Lower leg skin (tissue), 4 donors: ENCODE data around the gene AQP2. TPM values are rescaled to one million over a fixed set of nuclear protein-coding genes. Genes with fewer than 3 reads are reported as not detected.

Experiments used
- DNase-seq, 2 donors: peaks; one replicate each; pipeline ENCODE4 v3.0.0-alpha.2; 2019; ENCODE audit warnings: low spot score in 2 of 2
- H3K4me3 ChIP-seq: fragments of 200-600 bp; sonication (generic); 2 replicates; pipeline ENCODE4 v1.5.1; 2017; ENCODE audit warnings: mild to moderate bottlenecking, low read depth; ENCODE audit not compliant: poor library complexity, severe bottlenecking
- POLR2A ChIP-seq, 2 donors: fragments of 450-650 bp; IDR thresholded peaks; one replicate each; pipeline ENCODE4 v1.6.1; 2016 to 2017; ENCODE audit warnings: antibody characterized with exemption in 2 of 2, mild to moderate bottlenecking in 1 of 2, moderate library complexity in 1 of 2
- WGBS, 2 donors: methylation state at CpG; one replicate each; pipeline ENCODE4 v1.1.5; 2018; 5-methylcytosine and 5-hydroxymethylcytosine counted together
- intact Hi-C: fragments of 100-400 bp; cut with DNase I; formaldehyde crosslinking; loops from one replicate; pipeline ENCODE4 v1.15.0; 2023; ENCODE audit warnings: low total_unique reads
- total RNA-seq, 4 donors: library from RNA; depleted of rRNA; stranded (reverse); fragments of >200 nt; gene quantifications; one replicate each; pipeline ENCODE4 v1.1.0, GENCODE V29; 2016
- TF ChIP-seq, protein P1 (sequence below), 3 donors: fragments of 450-650 bp; IDR thresholded peaks; one replicate each; pipeline ENCODE4 v1.5.1; 2016; ENCODE audit warnings: antibody characterized with exemption in 3 of 3, mild to moderate bottlenecking in 3 of 3, moderate library complexity in 2 of 3

AQP2 gene
- total RNA-seq, 4 donors from 2014 or later, result 0.36 TPM; not detected in 3

DNA sequence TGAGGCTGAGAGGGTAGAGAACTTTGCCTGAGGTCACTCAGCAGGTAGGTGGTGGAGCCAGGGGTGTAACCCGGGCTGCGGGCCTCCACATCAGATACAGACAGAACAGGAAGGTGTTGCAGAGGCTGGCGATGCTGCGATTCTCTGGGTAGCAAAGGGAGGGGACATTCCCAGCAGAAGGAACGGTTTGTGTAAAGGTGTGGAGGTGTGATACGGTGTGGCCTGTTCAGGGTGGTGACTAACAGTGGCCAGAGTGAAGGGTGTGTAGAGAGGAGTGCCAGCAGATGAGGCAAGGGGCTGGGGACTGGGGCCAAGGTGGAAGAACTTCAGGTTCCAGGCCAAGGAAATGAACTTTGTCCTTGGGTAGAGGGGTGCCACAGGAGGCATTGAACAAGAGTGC is 28.6 kb upstream of the AQP2 start:
- no peak overlapping the region for H3K4me3 ChIP-seq
- intact Hi-C loops, result no loop called here
- 65 to 70% methylated on average over 6 of the region's 6 CpGs for WGBS, 2 donors
- no peak for DNase-seq
- no peak for TF ChIP-seq POLR2A (IDR thresholded peaks at IDR 0.05)
- TF ChIP-seq, protein P1, sequence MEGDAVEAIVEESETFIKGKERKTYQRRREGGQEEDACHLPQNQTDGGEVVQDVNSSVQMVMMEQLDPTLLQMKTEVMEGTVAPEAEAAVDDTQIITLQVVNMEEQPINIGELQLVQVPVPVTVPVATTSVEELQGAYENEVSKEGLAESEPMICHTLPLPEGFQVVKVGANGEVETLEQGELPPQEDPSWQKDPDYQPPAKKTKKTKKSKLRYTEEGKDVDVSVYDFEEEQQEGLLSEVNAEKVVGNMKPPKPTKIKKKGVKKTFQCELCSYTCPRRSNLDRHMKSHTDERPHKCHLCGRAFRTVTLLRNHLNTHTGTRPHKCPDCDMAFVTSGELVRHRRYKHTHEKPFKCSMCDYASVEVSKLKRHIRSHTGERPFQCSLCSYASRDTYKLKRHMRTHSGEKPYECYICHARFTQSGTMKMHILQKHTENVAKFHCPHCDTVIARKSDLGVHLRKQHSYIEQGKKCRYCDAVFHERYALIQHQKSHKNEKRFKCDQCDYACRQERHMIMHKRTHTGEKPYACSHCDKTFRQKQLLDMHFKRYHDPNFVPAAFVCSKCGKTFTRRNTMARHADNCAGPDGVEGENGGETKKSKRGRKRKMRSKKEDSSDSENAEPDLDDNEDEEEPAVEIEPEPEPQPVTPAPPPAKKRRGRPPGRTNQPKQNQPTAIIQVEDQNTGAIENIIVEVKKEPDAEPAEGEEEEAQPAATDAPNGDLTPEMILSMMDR (IDR thresholded peaks at IDR 0.05), result no peak

DNA sequence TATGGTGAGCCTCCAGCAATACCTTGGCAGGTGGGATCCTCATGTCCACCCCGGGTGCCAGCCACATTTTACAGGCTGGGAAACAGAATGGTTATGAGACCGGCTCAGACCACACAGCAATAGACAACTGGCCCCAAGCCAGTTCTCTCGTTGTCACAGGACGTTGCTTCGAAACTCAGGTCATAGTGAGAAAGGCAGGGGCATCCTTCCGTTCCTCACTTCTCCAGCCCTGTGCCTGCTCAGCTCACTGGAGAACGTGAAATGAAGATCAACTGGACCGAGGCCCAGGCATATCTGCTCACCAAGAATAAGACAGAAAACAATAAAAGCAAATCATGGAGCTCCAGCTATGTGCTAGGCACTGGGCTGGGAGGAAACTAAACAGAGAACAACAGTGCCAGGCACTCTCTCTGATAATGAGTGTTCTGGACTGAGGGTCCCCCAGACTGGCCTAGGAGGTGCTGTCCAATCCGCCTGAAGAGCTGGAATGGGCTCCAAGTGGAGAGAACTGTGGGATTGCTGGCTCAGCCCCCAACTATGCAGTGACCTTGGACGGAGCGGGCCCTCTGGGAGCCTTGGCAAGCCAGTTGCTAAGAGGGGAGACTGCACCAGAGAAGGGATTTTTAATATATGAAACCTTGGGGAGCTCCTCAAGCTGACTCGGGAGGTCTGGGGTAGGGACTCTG is 28.0 kb upstream of the AQP2 start:
- 66 to 75% methylated on average over 12 of the region's 12 CpGs for WGBS, 2 donors
- DNase-seq, result no peak
- H3K4me3 ChIP-seq, result no peak overlapping the region
- intact Hi-C loops, result no loop called here
- TF ChIP-seq, protein P1 (IDR thresholded peaks at IDR 0.05), result no peak
- no peak for TF ChIP-seq POLR2A (IDR thresholded peaks at IDR 0.05)

DNA sequence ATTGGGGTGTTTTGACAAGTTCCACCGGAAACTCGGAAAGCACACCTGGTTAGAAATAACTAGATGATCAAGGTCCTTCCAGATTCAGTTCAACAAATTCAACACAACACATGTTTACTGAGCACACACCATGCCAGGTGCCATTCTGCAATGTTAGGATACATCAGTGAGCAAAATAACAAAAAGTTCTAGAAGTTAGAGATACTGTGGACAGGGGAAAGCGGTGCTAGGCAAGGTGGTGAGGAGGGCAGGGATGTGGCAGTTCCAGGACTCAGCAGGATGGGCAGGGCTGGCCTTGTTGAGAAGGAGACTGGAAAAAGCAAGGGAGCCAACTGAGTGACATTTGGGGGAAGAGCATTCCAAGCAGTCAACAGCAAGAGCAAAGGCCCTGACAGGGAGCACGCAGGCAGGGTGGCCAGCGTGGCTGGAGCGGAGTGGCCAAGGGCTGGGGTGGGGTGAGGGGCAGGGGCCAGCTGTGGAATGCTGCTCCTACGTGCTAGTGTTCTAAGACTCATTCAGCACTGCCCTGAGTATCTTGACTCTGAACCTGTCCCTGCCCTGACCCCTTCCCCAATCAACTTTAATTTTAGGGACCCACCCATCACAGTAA is 27.4 kb upstream of the AQP2 start:
- WGBS, 2 donors, result 66 to 76% methylated on average over 7 of the region's 7 CpGs
- no peak for DNase-seq
- H3K4me3 ChIP-seq, result no peak overlapping the region
- intact Hi-C loops, result no loop called here
- no peak for TF ChIP-seq POLR2A (IDR thresholded peaks at IDR 0.05)

DNA sequence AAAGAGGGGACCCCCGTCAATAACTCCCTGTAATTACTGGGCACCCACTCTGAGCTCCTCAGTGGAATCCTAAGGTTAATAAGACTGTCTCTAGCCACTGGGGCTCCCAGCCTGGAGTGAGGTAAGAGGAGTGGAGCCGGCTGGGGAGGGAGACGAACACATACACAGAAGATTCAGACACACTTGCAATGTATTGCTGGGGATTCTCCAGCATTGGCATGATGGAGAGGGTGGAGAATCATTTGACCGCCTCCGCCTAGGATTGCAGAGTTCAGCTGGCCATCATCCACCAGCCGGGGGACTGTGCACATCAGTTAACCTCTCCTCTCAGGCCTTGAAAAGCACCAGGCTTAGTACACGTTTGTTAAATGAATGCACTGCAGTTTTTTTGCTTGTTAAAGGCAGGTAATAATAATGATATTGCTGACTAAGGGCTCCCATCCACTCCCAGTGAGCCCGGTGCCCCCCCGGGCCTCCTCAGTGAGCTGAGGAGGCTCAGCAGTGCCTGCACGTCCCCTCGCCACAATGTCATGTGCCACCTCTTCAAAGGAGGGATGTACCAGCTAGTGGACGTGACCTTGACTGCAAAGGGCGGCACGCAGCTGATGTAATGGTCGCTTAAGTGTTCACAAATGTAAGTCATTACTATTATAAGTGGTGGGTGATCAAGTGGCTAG is 26.5 kb upstream of the AQP2 start:
- TF ChIP-seq, protein P1 (IDR thresholded peaks at IDR 0.05), result no peak
- TF ChIP-seq POLR2A (IDR thresholded peaks at IDR 0.05), result no peak
- no peak overlapping the region for H3K4me3 ChIP-seq
- 75 to 78% methylated on average over 14 to 15 of the region's 15 CpGs for WGBS, 2 donors
- DNase-seq, result no peak
- intact Hi-C loops, result no loop called here

DNA sequence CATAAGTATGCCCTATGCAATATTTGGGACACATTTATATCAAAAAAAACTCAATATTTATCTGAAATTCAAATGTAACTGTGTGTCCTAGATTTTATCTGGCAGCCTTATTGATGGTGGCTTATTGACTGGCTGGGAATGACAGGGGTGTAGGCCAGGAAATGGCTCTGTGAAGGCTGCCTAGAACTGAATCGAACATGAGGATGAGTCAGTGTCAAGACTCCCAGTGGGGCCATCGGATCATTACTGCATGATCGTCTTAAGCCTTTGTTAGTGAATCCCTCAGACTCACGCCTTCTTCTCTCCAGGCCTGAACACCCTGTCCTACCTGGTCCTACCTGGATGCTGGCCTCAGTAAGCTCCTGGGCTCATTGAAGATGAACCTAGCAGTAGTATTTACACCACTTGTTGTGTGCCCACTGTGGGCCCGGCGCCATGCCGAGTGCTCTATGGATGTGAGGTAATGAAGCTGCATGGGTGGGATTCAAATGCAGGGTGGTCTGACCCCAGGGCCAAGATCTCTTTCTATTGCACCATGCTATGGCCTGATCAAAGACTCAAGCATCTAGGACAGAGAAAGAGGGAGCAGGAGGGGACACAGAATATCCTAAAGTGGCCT is 25.8 kb upstream of the AQP2 start:
- no peak overlapping the region for H3K4me3 ChIP-seq
- DNase-seq, result no peak
- TF ChIP-seq POLR2A (IDR thresholded peaks at IDR 0.05), result no peak
- TF ChIP-seq, protein P1 (IDR thresholded peaks at IDR 0.05), result no peak
- WGBS, 2 donors, result 73 to 74% methylated on average over 7 of the region's 7 CpGs
- intact Hi-C loops, result no loop called here
